ENCODE measurements around the gene ABCC3. TPM values are rescaled to one million over a fixed set of nuclear protein-coding genes. Genes with fewer than 3 reads are reported as not detected.

Gene ABCC3
- total and polyA plus RNA-seq, 2 experiments from 2014 or later = 0.53 TPM; not detected in 1

DNA sequence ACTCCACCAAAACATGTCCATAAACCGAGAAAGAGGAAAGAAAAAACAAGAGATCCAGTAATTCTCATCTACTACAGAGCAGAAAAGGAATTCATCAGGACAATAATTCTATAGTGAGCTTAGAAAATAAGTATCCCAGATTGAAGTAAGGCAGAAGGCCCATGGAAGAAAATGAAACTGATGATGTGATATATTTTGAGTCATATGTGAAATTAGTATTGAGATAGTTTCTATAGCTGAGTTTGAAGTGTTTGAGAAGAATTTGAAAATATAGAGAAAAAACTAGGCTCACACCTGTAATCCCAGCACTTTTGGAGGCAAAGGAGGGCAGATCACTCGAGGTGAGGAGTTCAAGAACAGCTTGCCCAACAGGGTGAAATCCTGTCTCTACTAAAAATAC is 104.4 kb downstream of the ABCC3 start:
- H3K9me3 ChIP-seq (ENCODE audit: low read depth) = no peaks in the 10 kb centered on the region
- no peak for DNase-seq (ENCODE audit: low read depth in 1 of 2, low spot score in 1 of 2)
- no peaks in the 10 kb centered on the region for H3K4me1 ChIP-seq (ENCODE audit: low read depth)
- H3K27ac ChIP-seq = no peak overlapping the region
- TF ChIP-seq, protein P1, sequence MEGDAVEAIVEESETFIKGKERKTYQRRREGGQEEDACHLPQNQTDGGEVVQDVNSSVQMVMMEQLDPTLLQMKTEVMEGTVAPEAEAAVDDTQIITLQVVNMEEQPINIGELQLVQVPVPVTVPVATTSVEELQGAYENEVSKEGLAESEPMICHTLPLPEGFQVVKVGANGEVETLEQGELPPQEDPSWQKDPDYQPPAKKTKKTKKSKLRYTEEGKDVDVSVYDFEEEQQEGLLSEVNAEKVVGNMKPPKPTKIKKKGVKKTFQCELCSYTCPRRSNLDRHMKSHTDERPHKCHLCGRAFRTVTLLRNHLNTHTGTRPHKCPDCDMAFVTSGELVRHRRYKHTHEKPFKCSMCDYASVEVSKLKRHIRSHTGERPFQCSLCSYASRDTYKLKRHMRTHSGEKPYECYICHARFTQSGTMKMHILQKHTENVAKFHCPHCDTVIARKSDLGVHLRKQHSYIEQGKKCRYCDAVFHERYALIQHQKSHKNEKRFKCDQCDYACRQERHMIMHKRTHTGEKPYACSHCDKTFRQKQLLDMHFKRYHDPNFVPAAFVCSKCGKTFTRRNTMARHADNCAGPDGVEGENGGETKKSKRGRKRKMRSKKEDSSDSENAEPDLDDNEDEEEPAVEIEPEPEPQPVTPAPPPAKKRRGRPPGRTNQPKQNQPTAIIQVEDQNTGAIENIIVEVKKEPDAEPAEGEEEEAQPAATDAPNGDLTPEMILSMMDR (IDR thresholded peaks at IDR 0.05; ENCODE audit: low read depth, low read length) = no peak
- no peak overlapping the region for H3K4me3 ChIP-seq
- H3K36me3 ChIP-seq = peaks cover 59% of the 10 kb centered on the region
- H3K27me3 ChIP-seq = no peaks in the 10 kb centered on the region

Other genes with a start within 250 kb of the ABCC3 start
- gene LRRC59, start 237.4 kb upstream of the ABCC3 start, total RNA-seq = 60.3 and 66.7 TPM in 2 replicates
- 47.0 and 58.9 TPM in 2 replicates for gene LRRC59, start 237.4 kb upstream of the ABCC3 start, polyA plus RNA-seq
- 116 and 177 TPM in 2 replicates for gene ACSF2, start 208.7 kb upstream of the ABCC3 start, total RNA-seq
- 73.3 and 96.6 TPM in 2 replicates for gene ACSF2, start 208.7 kb upstream of the ABCC3 start, polyA plus RNA-seq
- gene CHAD, start 166.0 kb upstream of the ABCC3 start, total RNA-seq = 0.11 TPM in 1 of 2 replicates, not detected in the other
- gene CHAD, start 166.0 kb upstream of the ABCC3 start, polyA plus RNA-seq = 2.5 and 3.9 TPM in 2 replicates
- gene RSAD1, start 156.0 kb upstream of the ABCC3 start, total RNA-seq = 24.1 and 35.8 TPM in 2 replicates
- 39.7 and 55.4 TPM in 2 replicates for gene RSAD1, start 156.0 kb upstream of the ABCC3 start, polyA plus RNA-seq
- 1.2 and 3.2 TPM in 2 replicates for gene MYCBPAP, start 126.4 kb upstream of the ABCC3 start, total RNA-seq
- gene MYCBPAP, start 126.4 kb upstream of the ABCC3 start, polyA plus RNA-seq = 1.2 and 2.5 TPM in 2 replicates
- gene EPN3, start 102.1 kb upstream of the ABCC3 start, total RNA-seq = 2.0 and 3.1 TPM in 2 replicates
- 1.9 and 3.5 TPM in 2 replicates for gene EPN3, start 102.1 kb upstream of the ABCC3 start, polyA plus RNA-seq
- 194 and 216 TPM in 2 replicates for gene SPATA20, start 87.7 kb upstream of the ABCC3 start, total RNA-seq
- 103 and 162 TPM in 2 replicates for gene SPATA20, start 87.7 kb upstream of the ABCC3 start, polyA plus RNA-seq
- gene CACNA1G, start 74.2 kb upstream of the ABCC3 start, total RNA-seq = 29.7 and 46.1 TPM in 2 replicates
- gene CACNA1G, start 74.2 kb upstream of the ABCC3 start, polyA plus RNA-seq = 19.0 and 22.8 TPM in 2 replicates
- gene ANKRD40, start 73.0 kb downstream of the ABCC3 start, total RNA-seq = 22.8 and 23.6 TPM in 2 replicates
- gene ANKRD40, start 73.0 kb downstream of the ABCC3 start, polyA plus RNA-seq = 12.3 and 14.6 TPM in 2 replicates
- 72.5 and 289 TPM in 2 replicates for gene LUC7L3, start 84.7 kb downstream of the ABCC3 start, total RNA-seq
- gene LUC7L3, start 84.7 kb downstream of the ABCC3 start, polyA plus RNA-seq = 398 and 494 TPM in 2 replicates
- not detected in 2 replicates for gene ANKRD40CL, start 132.6 kb downstream of the ABCC3 start, total RNA-seq
- gene ANKRD40CL, start 132.6 kb downstream of the ABCC3 start, polyA plus RNA-seq = not detected in 2 replicates
- gene WFIKKN2, start 200.7 kb downstream of the ABCC3 start, total RNA-seq = 0.18 TPM in 1 of 2 replicates, not detected in the other
- 0.34 and 0.40 TPM in 2 replicates for gene WFIKKN2, start 200.7 kb downstream of the ABCC3 start, polyA plus RNA-seq
- 17.1 and 35.4 TPM in 2 replicates for gene TOB1, start 231.5 kb downstream of the ABCC3 start, total RNA-seq
- 29.9 and 46.1 TPM in 2 replicates for gene TOB1, start 231.5 kb downstream of the ABCC3 start, polyA plus RNA-seq

Data from cardiac muscle cell (in vitro differentiated cells and primary cell).